Measurements from ENCODE around the gene IL1RAPL1.
"Not testable (repeated sequence)": the region's sequence is repeated elsewhere in the genome, so short reads cannot be mapped to it uniquely, and the experiment has no call there.

The IL1RAPL1 gene

DNA sequence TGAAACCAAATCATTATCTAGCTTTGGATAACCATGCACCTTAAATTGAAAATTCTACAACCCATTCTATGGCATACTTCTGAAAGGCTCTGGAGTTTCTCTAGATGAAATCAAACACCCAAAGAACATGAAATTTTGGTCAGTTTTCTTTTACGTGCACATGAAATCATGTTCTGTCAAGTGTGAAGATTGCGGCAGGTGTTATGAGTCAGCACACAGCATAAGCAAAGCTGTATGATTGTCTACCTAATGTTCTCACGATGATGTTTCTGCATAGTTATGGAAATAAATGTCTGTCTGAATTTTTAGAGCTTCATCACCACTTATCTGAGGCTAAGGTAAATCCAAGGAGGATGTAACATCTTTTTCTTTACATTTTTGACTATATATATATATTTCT is 495.3 kb downstream of the IL1RAPL1 start:
- no peaks in the 10 kb centered on the region for H3K4me1 ChIP-seq (ENCODE audit: control insufficient read depth, insufficient read depth, low read length)
- no peaks in the 10 kb centered on the region for H3K36me3 ChIP-seq (ENCODE audit: control insufficient read depth, insufficient read depth, low read length)
- H3K27me3 ChIP-seq (ENCODE audit: control insufficient read depth, insufficient read depth, low read length), result no peaks in the 10 kb centered on the region; the same call in 1 of the 2 replicates
- no peak overlapping the region for H3K4me3 ChIP-seq (ENCODE audit: low read depth, low read length)
- H3K9ac ChIP-seq (ENCODE audit: low read length), result no peak overlapping the region
- no peak overlapping the region for H3K27ac ChIP-seq (ENCODE audit: low read depth, low read length)
- no peaks in the 10 kb centered on the region for H3K9me3 ChIP-seq (ENCODE audit: control insufficient read depth, insufficient read depth, low read depth, low read length)

GRCh38 chrX:29083823-29084222 is 496.6 kb downstream of the IL1RAPL1 start:
- Histone ChIP-seq H3K27me3 (ENCODE audit: control insufficient read depth, insufficient read depth, low read length) (no peaks in the 10 kb centered on the region; the same call in 1 of the 2 replicates), H3K36me3 (ENCODE audit: control insufficient read depth, insufficient read depth, low read length) (no peaks in the 10 kb centered on the region), H3K4me3 (ENCODE audit: low read depth, low read length) (no peak overlapping the region), H3K9me3 (ENCODE audit: control insufficient read depth, insufficient read depth, low read depth, low read length) (no peaks in the 10 kb centered on the region), H3K27ac (ENCODE audit: low read depth, low read length) (no peak overlapping the region), H3K9ac (ENCODE audit: low read length) (no peak overlapping the region), H3K4me1 (ENCODE audit: control insufficient read depth, insufficient read depth, low read length) (no peaks in the 10 kb centered on the region)

GRCh38 chrX:29090811-29091210 is 503.6 kb downstream of the IL1RAPL1 start:
- Histone ChIP-seq H3K36me3 (ENCODE audit: control insufficient read depth, insufficient read depth, low read length) (no peaks in the 10 kb centered on the region), H3K27me3 (ENCODE audit: control insufficient read depth, insufficient read depth, low read length) (no peaks in the 10 kb centered on the region; the same call in 1 of the 2 replicates), H3K4me1 (ENCODE audit: control insufficient read depth, insufficient read depth, low read length) (no peaks in the 10 kb centered on the region), H3K27ac (ENCODE audit: low read depth, low read length) (no peak overlapping the region), H3K9ac (ENCODE audit: low read length) (no peak overlapping the region), H3K9me3 (ENCODE audit: control insufficient read depth, insufficient read depth, low read depth, low read length) (no peaks in the 10 kb centered on the region), H3K4me3 (ENCODE audit: low read depth, low read length) (no peak overlapping the region)

- Histone ChIP-seq H3K36me3 (ENCODE audit: control insufficient read depth, insufficient read depth, low read length) (no peaks in the 10 kb centered on the region), H3K27ac (ENCODE audit: low read depth, low read length) (no peak overlapping the region), H3K9me3 (ENCODE audit: control insufficient read depth, insufficient read depth, low read depth, low read length) (no peaks in the 10 kb centered on the region), H3K4me1 (ENCODE audit: control insufficient read depth, insufficient read depth, low read length) (0 out of 2 replicates have a peak, but pooled peaks cover 4% of the 10 kb centered on the region), H3K9ac (ENCODE audit: low read length) (no peak overlapping the region), H3K27me3 (ENCODE audit: control insufficient read depth, insufficient read depth, low read length) (no peaks in the 10 kb centered on the region; the same call in 1 of the 2 replicates), H3K4me3 (ENCODE audit: low read depth, low read length) (no peak overlapping the region)
Observed at GRCh38 chrX:29107231-29107630, 520.0 kb downstream of the IL1RAPL1 start.

DNA sequence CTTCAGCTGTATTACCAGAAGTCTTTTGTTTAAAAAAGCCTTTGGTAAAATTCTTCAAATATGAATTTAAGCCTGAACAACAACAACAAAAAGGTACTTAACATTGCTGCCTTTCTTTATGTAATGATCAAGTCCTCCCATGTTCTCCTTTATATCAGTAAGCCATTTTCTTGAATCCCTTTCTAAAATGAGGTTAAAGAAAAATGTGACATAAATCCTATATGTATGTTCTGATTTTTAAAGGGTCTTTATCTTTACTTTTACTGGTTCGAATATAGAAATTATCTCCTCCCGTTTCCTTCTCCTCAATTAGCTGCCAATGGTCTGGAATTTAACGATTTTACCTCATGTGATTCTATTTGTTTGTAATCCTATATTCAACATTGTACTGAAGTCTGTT is 522.8 kb downstream of the IL1RAPL1 start:
- no peak overlapping the region for H3K9ac ChIP-seq (ENCODE audit: low read length)
- H3K27ac ChIP-seq (ENCODE audit: low read depth, low read length), result no peak overlapping the region
- H3K27me3 ChIP-seq (ENCODE audit: control insufficient read depth, insufficient read depth, low read length), result no peaks in the 10 kb centered on the region; the same call in 1 of the 2 replicates
- H3K4me3 ChIP-seq (ENCODE audit: low read depth, low read length), result no peak overlapping the region
- no peaks in the 10 kb centered on the region for H3K9me3 ChIP-seq (ENCODE audit: control insufficient read depth, insufficient read depth, low read depth, low read length)
- H3K4me1 ChIP-seq (ENCODE audit: control insufficient read depth, insufficient read depth, low read length), result 0 out of 2 replicates have a peak, but pooled peaks cover 4% of the 10 kb centered on the region
- H3K36me3 ChIP-seq (ENCODE audit: control insufficient read depth, insufficient read depth, low read length), result no peaks in the 10 kb centered on the region

GRCh38 chrX:29113221-29113620 is 526.0 kb downstream of the IL1RAPL1 start:
- no peak overlapping the region for H3K27ac ChIP-seq (ENCODE audit: low read depth, low read length)
- no peaks in the 10 kb centered on the region for H3K4me1 ChIP-seq (ENCODE audit: control insufficient read depth, insufficient read depth, low read length)
- no peaks in the 10 kb centered on the region for H3K36me3 ChIP-seq (ENCODE audit: control insufficient read depth, insufficient read depth, low read length)
- H3K4me3 ChIP-seq (ENCODE audit: low read depth, low read length), result no peak overlapping the region
- H3K27me3 ChIP-seq (ENCODE audit: control insufficient read depth, insufficient read depth, low read length), result no peaks in the 10 kb centered on the region; the same call in 1 of the 2 replicates
- H3K9ac ChIP-seq (ENCODE audit: low read length), result no peak overlapping the region
- H3K9me3 ChIP-seq (ENCODE audit: control insufficient read depth, insufficient read depth, low read depth, low read length), result no peaks in the 10 kb centered on the region

GRCh38 chrX:29122817-29123216 is 535.6 kb downstream of the IL1RAPL1 start:
- not testable (repeated sequence) for H3K27ac ChIP-seq (ENCODE audit: low read depth, low read length); H3K9ac ChIP-seq (ENCODE audit: low read length)

DNA sequence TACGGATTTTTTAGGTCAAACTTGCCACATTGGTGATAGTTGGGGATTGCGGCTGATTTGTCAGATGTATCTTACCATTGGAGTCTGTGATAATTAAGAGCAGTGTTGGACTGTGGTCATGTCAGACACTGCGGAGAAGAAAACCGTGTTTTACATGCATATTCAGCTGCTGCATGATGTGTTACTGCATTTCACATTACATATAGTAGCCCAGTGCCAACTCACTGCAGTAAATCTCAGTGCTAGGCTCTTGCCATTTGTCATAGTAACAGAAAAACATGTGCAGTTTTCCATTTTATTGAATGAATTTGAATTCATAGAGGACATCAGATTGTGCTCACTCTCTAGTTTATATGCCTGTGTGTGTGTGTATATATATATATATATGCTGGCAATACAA is 543.7 kb downstream of the IL1RAPL1 start:
- Histone ChIP-seq H3K9me3 (ENCODE audit: control insufficient read depth, insufficient read depth, low read depth, low read length) (no peaks in the 10 kb centered on the region), H3K4me3 (ENCODE audit: low read depth, low read length) (no peak overlapping the region), H3K9ac (ENCODE audit: low read length) (no peak overlapping the region), H3K36me3 (ENCODE audit: control insufficient read depth, insufficient read depth, low read length) (no peaks in the 10 kb centered on the region), H3K27ac (ENCODE audit: low read depth, low read length) (no peak overlapping the region), H3K4me1 (ENCODE audit: control insufficient read depth, insufficient read depth, low read length) (no peaks in the 10 kb centered on the region), H3K27me3 (ENCODE audit: control insufficient read depth, insufficient read depth, low read length) (no peaks in the 10 kb centered on the region; the same call in 1 of the 2 replicates)

More at GRCh38 chrX:29122817-29123216, 535.6 kb downstream of the IL1RAPL1 start:
- not testable (repeated sequence) for H3K9me3 ChIP-seq (ENCODE audit: control insufficient read depth, insufficient read depth, low read depth, low read length); H3K36me3 ChIP-seq (ENCODE audit: control insufficient read depth, insufficient read depth, low read length); H3K4me3 ChIP-seq (ENCODE audit: low read depth, low read length); H3K4me1 ChIP-seq (ENCODE audit: control insufficient read depth, insufficient read depth, low read length); H3K27me3 ChIP-seq (ENCODE audit: control insufficient read depth, insufficient read depth, low read length)

DNA sequence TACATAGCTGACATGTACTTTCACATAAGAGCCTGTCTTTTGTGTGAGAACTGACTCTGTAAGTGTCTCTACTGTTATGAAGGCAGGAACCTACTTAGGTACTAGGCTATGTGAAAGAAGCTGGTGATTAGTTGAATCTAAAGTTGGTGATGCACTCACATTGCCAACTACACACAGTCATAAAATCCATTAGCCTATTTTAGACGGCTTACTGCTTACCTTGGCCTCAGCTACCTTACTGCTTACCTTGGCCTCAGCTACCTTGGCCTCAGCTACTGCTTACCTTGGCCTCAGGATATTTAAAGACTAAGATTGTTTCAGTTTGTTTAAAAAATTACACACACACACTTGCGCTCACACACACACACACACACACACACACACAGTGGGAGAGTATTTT is 549.7 kb downstream of the IL1RAPL1 start:
- H3K27ac ChIP-seq (ENCODE audit: low read depth, low read length), result no peak overlapping the region
- H3K9ac ChIP-seq (ENCODE audit: low read length), result no peak overlapping the region
- no peaks in the 10 kb centered on the region; the same call in 1 of the 2 replicates for H3K27me3 ChIP-seq (ENCODE audit: control insufficient read depth, insufficient read depth, low read length)
- H3K36me3 ChIP-seq (ENCODE audit: control insufficient read depth, insufficient read depth, low read length), result no peaks in the 10 kb centered on the region
- no peaks in the 10 kb centered on the region for H3K9me3 ChIP-seq (ENCODE audit: control insufficient read depth, insufficient read depth, low read depth, low read length)
- H3K4me3 ChIP-seq (ENCODE audit: low read depth, low read length), result no peak overlapping the region
- H3K4me1 ChIP-seq (ENCODE audit: control insufficient read depth, insufficient read depth, low read length), result no peaks in the 10 kb centered on the region

- Histone ChIP-seq H3K36me3 (ENCODE audit: control insufficient read depth, insufficient read depth, low read length) (no peaks in the 10 kb centered on the region), H3K9me3 (ENCODE audit: control insufficient read depth, insufficient read depth, low read depth, low read length) (no peaks in the 10 kb centered on the region), H3K4me3 (ENCODE audit: low read depth, low read length) (no peak overlapping the region), H3K27ac (ENCODE audit: low read depth, low read length) (no peak overlapping the region), H3K27me3 (ENCODE audit: control insufficient read depth, insufficient read depth, low read length) (no peaks in the 10 kb centered on the region; the same call in 1 of the 2 replicates), H3K9ac (ENCODE audit: low read length) (no peak overlapping the region), H3K4me1 (ENCODE audit: control insufficient read depth, insufficient read depth, low read length) (no peaks in the 10 kb centered on the region)
Observed at GRCh38 chrX:29138003-29138402, 550.8 kb downstream of the IL1RAPL1 start.

GRCh38 chrX:29143356-29143755 is 556.1 kb downstream of the IL1RAPL1 start:
- Histone ChIP-seq H3K27me3 (ENCODE audit: control insufficient read depth, insufficient read depth, low read length) (no peaks in the 10 kb centered on the region), H3K36me3 (ENCODE audit: control insufficient read depth, insufficient read depth, low read length) (no peaks in the 10 kb centered on the region), H3K9me3 (ENCODE audit: control insufficient read depth, insufficient read depth, low read depth, low read length) (no peaks in the 10 kb centered on the region), H3K27ac (ENCODE audit: low read depth, low read length) (no peak overlapping the region), H3K9ac (ENCODE audit: low read length) (no peak overlapping the region), H3K4me3 (ENCODE audit: low read depth, low read length) (no peak overlapping the region), H3K4me1 (ENCODE audit: control insufficient read depth, insufficient read depth, low read length) (no peaks in the 10 kb centered on the region)

DNA sequence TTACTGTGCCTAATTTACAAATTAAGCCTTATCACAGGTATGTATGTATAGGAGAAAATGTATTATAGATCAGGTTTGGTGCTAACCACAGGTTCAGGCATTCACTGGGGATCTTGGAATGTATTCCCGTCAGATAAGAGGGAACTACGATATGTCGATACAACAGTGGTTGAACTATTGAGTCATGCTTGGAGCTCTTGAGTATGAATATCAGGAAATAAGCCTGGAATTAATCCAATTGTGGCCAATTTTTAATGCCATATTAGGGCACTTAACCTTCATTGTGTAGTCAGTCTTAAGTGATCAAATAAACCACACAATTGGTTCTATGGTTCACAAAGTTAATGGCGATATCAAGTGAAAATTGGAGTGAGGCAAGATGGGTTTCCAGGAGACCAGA is 556.5 kb downstream of the IL1RAPL1 start:
- no peaks in the 10 kb centered on the region for H3K27me3 ChIP-seq (ENCODE audit: control insufficient read depth, insufficient read depth, low read length)
- H3K9me3 ChIP-seq (ENCODE audit: control insufficient read depth, insufficient read depth, low read depth, low read length), result no peaks in the 10 kb centered on the region
- no peak overlapping the region for H3K4me3 ChIP-seq (ENCODE audit: low read depth, low read length)
- H3K27ac ChIP-seq (ENCODE audit: low read depth, low read length), result no peak overlapping the region
- no peaks in the 10 kb centered on the region for H3K4me1 ChIP-seq (ENCODE audit: control insufficient read depth, insufficient read depth, low read length)
- H3K9ac ChIP-seq (ENCODE audit: low read length), result no peak overlapping the region
- H3K36me3 ChIP-seq (ENCODE audit: control insufficient read depth, insufficient read depth, low read length), result no peaks in the 10 kb centered on the region

Measured in HUES6 (cell line).